Endodermal cell (in vitro differentiated cells): ENCODE data around the gene PCGF5. TPM values are rescaled to one million over a fixed set of nuclear protein-coding genes. Genes with fewer than 3 reads are reported as not detected.

ENCODE experiments used
- DNase-seq: peaks from one replicate; pipeline ENCODE4 v3.0.0-alpha.2; 2017
- H3K27ac ChIP-seq: 2 replicates; pipeline ENCODE4 v1.5.1; 2013; ENCODE audit warnings: mild to moderate bottlenecking, low read depth, low read length, moderate library complexity
- H3K27me3 ChIP-seq: 2 replicates; pipeline ENCODE4 v1.6.1; 2013; ENCODE audit warnings: mild to moderate bottlenecking, low read length, moderate library complexity; ENCODE audit not compliant: insufficient read depth, control insufficient read depth, poor library complexity, severe bottlenecking
- H3K36me3 ChIP-seq: 2 replicates; pipeline ENCODE4 v1.7.0; 2013; ENCODE audit warnings: mild to moderate bottlenecking, low read length, moderate library complexity; ENCODE audit not compliant: control insufficient read depth, insufficient read depth
- H3K4me1 ChIP-seq: one replicate; pipeline ENCODE4 v1.7.0; 2013; ENCODE audit warnings: low read length; ENCODE audit not compliant: control insufficient read depth, insufficient read depth
- H3K4me3 ChIP-seq: 2 replicates; pipeline ENCODE4 v1.5.1; 2013; ENCODE audit warnings: mild to moderate bottlenecking, low read length, moderate library complexity
- H3K9ac ChIP-seq: 2 replicates; pipeline ENCODE4 v1.6.1; 2013; ENCODE audit warnings: mild to moderate bottlenecking, low read length, moderate library complexity; ENCODE audit not compliant: poor library complexity, severe bottlenecking; ENCODE audit errors: extremely low read depth
- H3K9me3 ChIP-seq: 2 replicates; pipeline ENCODE4 v1.6.1; 2013; ENCODE audit warnings: mild to moderate bottlenecking, low read length, moderate library complexity; ENCODE audit not compliant: control insufficient read depth
- H3K27ac Mint-ChIP-seq: 2 replicates; pipeline ENCODE4 v1.8.0; 2020; ENCODE audit warnings: mixed read lengths
- H3K27me3 Mint-ChIP-seq: 2 replicates; pipeline ENCODE4 v1.8.0; 2021; ENCODE audit warnings: mild to moderate bottlenecking, mixed read lengths; ENCODE audit not compliant: insufficient read depth
- H3K36me3 Mint-ChIP-seq: 2 replicates; pipeline ENCODE4 v1.8.0; 2020; ENCODE audit warnings: low read depth, mixed read lengths
- H3K4me1 Mint-ChIP-seq: 2 replicates; pipeline ENCODE4 v1.8.0; 2020; ENCODE audit warnings: mixed read lengths
- H3K4me3 Mint-ChIP-seq: 2 replicates; pipeline ENCODE4 v1.8.0; 2020; ENCODE audit warnings: mild to moderate bottlenecking, moderate library complexity, mixed read lengths
- H3K9me3 Mint-ChIP-seq: 2 replicates; pipeline ENCODE4 v1.8.0; 2020; ENCODE audit warnings: mild to moderate bottlenecking, mixed read lengths
- CTCF ChIP-seq: fragments of 200-600 bp; sonication (generic); conservative IDR thresholded peaks from 2 replicates; pipeline ENCODE4 v1.5.0; 2021; ENCODE audit warnings: antibody characterized with exemption, mild to moderate bottlenecking
- WGBS, 2 experiments: methylation state at CpG; one replicate each; pipeline versions ENCODE4 v1.1.5 to v1.1.7; 2013; ENCODE audit warnings: missing lambda C conversion rate in 2 of 2, mixed read lengths in 1 of 2; ENCODE audit not compliant: insufficient coverage in 1 of 2, insufficient read length in 1 of 2; 5-methylcytosine and 5-hydroxymethylcytosine counted together
- total RNA-seq, 2 donors: library from RNA; stranded (reverse); fragmentation: NEBNext Ultra II Directional in 1 of 2; extraction: Animal tissue kit (Norgen Biotek cat#: 25700) in 1 of 2; gene quantifications; 2 replicates in 1 of 2; 3 replicates in 1 of 2; pipeline ENCODE4 v1.2.1, GENCODE V29; 2021

PCGF5 gene
- total RNA-seq, 2 donors from 2014 or later, result 6.8 to 9.2 TPM

GRCh38 chr10:91214911-91215310 lies 5.6 kb upstream of the PCGF5 start:
- TF ChIP-seq CTCF, result no peak
- H3K27me3 Mint-ChIP-seq, result peaks cover 71% of the 10 kb centered on the region

GRCh38 chr10:91215384-91215783 lies 5.1 kb upstream of the PCGF5 start:
- no peaks in the 10 kb centered on the region for H3K9me3 Mint-ChIP-seq
- 85 to 96% methylated on average over 2 of the region's 2 CpGs for WGBS, 2 experiments
- H3K36me3 ChIP-seq, result no peaks in the 10 kb centered on the region
- H3K4me3 ChIP-seq, result no peak overlapping the region
- H3K27ac Mint-ChIP-seq, result no peak overlapping the region
- H3K27ac ChIP-seq, result no peak overlapping the region
- H3K9ac ChIP-seq, result no peak overlapping the region
- no peaks in the 10 kb centered on the region for H3K36me3 Mint-ChIP-seq
- peaks cover 5% of the 10 kb centered on the region for H3K4me1 Mint-ChIP-seq
- H3K27me3 Mint-ChIP-seq, result peaks cover 71% of the 10 kb centered on the region
- no peak for TF ChIP-seq CTCF
- H3K9me3 ChIP-seq, result no peaks in the 10 kb centered on the region
- DNase-seq, result no peak
- H3K4me1 ChIP-seq, result no peaks in the 10 kb centered on the region
- H3K4me3 Mint-ChIP-seq, result no peak overlapping the region
- peaks cover 70% of the 10 kb centered on the region for H3K27me3 ChIP-seq

More at GRCh38 chr10:91214911-91215310, 5.6 kb upstream of the PCGF5 start:
- Histone ChIP-seq H3K9ac (no peak overlapping the region), H3K27ac (no peak overlapping the region), H3K36me3 (no peaks in the 10 kb centered on the region), H3K4me1 (no peaks in the 10 kb centered on the region), H3K4me3 (no peak overlapping the region), H3K27me3 (peaks cover 67% of the 10 kb centered on the region), H3K9me3 (no peaks in the 10 kb centered on the region)
- WGBS, 2 experiments, result 86% methylated on average over 1 of the region's 2 CpGs; no CpG with 5 or more reads in 1 of the 2 experiments
- DNase-seq, result no peak
- Mint-ChIP-seq H3K9me3 (no peaks in the 10 kb centered on the region), H3K4me1 (peaks cover 1% of the 10 kb centered on the region), H3K36me3 (no peaks in the 10 kb centered on the region), H3K4me3 (no peak overlapping the region), H3K27ac (no peak overlapping the region)

GRCh38 chr10:91219371-91220193 lies 881 bp upstream of the PCGF5 start:
- no peaks in the 10 kb centered on the region for H3K4me1 ChIP-seq
- no peak overlapping the region for H3K9ac ChIP-seq
- 40 to 67% methylated on average over 5 to 8 of the region's 8 CpGs for WGBS, 2 experiments
- no peak for DNase-seq
- Mint-ChIP-seq H3K27ac (no peak overlapping the region), H3K4me1 (peaks cover 9% of the 10 kb centered on the region), H3K9me3 (no peaks in the 10 kb centered on the region), H3K36me3 (no peaks in the 10 kb centered on the region), H3K27me3 (peaks cover 71% of the 10 kb centered on the region), H3K4me3 (peak overlapping the region; percentile 69)
- TF ChIP-seq CTCF, result no peak
- H3K27me3 ChIP-seq, result peaks cover 71% of the 10 kb centered on the region
- no peak overlapping the region for H3K27ac ChIP-seq
- peak overlapping the region; percentile 77 for H3K4me3 ChIP-seq
- no peaks in the 10 kb centered on the region for H3K36me3 ChIP-seq
- no peaks in the 10 kb centered on the region for H3K9me3 ChIP-seq
